Stomach (tissue), 9 donors: Measurements from ENCODE around the gene GNPTAB. TPM values are rescaled to one million over a fixed set of nuclear protein-coding genes. Genes with fewer than 3 reads are reported as not detected.
A peak's percentile ranks its signal among the peaks of the same experiment; 100 is the strongest.

ENCODE experiments used
- DNase-seq, 2 donors: peaks; one replicate each; pipeline versions ENCODE4 v3.0.0 to v3.0.0-alpha.2; 2013 to 2019
- H3K27ac ChIP-seq, 5 donors: fragments of 200-600 bp in 4 of 5; sonication (generic) in 4 of 5; one replicate each; pipeline ENCODE4 v1.5.1; 2013 to 2019; ENCODE audit warnings: mild to moderate bottlenecking in 1 of 5, moderate library complexity in 1 of 5
- H3K27me3 ChIP-seq, 3 donors: fragments of 200-600 bp; sonication (generic); one replicate each; pipeline ENCODE4 v1.5.1; 2017 to 2019; ENCODE audit warnings: mixed run types in 1 of 3
- H3K36me3 ChIP-seq, 4 donors: fragments of 200-600 bp; sonication (generic); 1 replicate in 3 of 4; 2 replicates in 1 of 4; pipeline ENCODE4 v1.5.1; 2016 to 2019
- H3K4me1 ChIP-seq, 4 donors: fragments of 200-600 bp; sonication (generic); one replicate each; pipeline ENCODE4 v1.5.1; 2016 to 2019
- H3K4me3 ChIP-seq, 4 donors: fragments of 200-600 bp; sonication (generic) in 3 of 4; one replicate each; pipeline ENCODE4 v1.5.1; 2016 to 2019; ENCODE audit warnings: mild to moderate bottlenecking in 1 of 4
- H3K9me3 ChIP-seq, 4 donors: fragments of 200-600 bp; sonication (generic); one replicate each; pipeline ENCODE4 v1.5.1; 2016 to 2019
- EP300 ChIP-seq: sonication (generic); formaldehyde crosslinking; IDR thresholded peaks from one replicate; pipeline ENCODE4 v1.6.1; 2017; ENCODE audit warnings: antibody characterized with exemption
- POLR2A ChIP-seq, 4 donors: fragments of 450-650 bp; IDR thresholded peaks; one replicate each; pipeline ENCODE4 v1.6.1; 2016; ENCODE audit warnings: antibody characterized with exemption in 4 of 4, control low read depth in 2 of 4, mild to moderate bottlenecking in 1 of 4, moderate library complexity in 1 of 4
- POLR2AphosphoS5 ChIP-seq, 3 donors: sonication (generic); formaldehyde crosslinking; IDR thresholded peaks; one replicate each; pipeline ENCODE4 v1.6.1; 2016; ENCODE audit warnings: antibody characterized with exemption in 3 of 3
- WGBS, 5 donors: extraction: QIAGEN DNeasy Blood & Tissue Kit in 3 of 5; methylation state at CpG; one replicate each; pipeline versions ENCODE4 v1.1.5 to v1.1.7; 2013 to 2018; 5-methylcytosine and 5-hydroxymethylcytosine counted together
- intact Hi-C: fragments of 100-400 bp; cut with DNase I; formaldehyde crosslinking; loops from one replicate; pipeline ENCODE4 v1.15.1; 2023; ENCODE audit warnings: low total_unique reads
- polyA plus RNA-seq, 3 donors: library from polyadenylated mRNA; stranded (reverse); fragments of 200-250 nt; gene quantifications; one replicate each; pipeline ENCODE4 v1.2.3, GENCODE V29; 2013
- total RNA-seq, 5 donors: library from RNA; depleted of rRNA; stranded (reverse); fragments of >200 nt; gene quantifications; one replicate each; pipeline versions ENCODE4 v1.1.0 to v1.2.3, GENCODE V29; 2014 to 2016
- TF ChIP-seq, protein P1 (sequence below), 7 experiments: fragments of 450-650 bp in 4 of 7; fragments of 200-600 bp in 3 of 7; sonication (generic) in 3 of 7; IDR thresholded peaks; one replicate each; pipeline ENCODE4 v1.5.1; 2016 to 2019; ENCODE audit warnings: antibody characterized with exemption in 7 of 7, control low read depth in 2 of 7, mild to moderate bottlenecking in 1 of 7
- donor health status: healthy with polysubstance abuse.
- donor health status: Bipolar disorder and iron deficiency.
- donor health status: healthy.

GNPTAB gene
- total and polyA plus RNA-seq, 8 donors, result 8.9 to 63.2 (median 16.9) TPM

DNA sequence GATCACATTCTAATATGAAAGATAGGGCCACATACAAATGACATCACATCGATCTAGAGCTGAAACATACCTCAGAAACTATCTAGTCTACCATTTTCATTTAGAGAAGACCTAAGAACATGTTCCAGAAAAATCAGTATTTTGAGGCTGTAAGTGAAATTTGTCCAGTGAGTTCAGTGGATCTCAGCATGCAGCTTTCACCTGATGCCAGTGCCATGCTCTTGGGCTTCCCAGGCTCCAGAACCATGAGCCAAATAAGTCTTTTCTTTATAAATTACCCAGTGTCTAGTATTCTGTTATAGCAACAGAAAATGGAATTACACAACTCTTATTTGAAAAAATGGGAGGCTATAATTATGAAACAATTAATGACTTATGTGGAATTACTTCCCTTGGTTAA is 124.4 kb downstream of the GNPTAB start:
- no peaks in the 10 kb centered on the region for H3K9me3 ChIP-seq
- H3K27me3 ChIP-seq, result no peaks in the 10 kb centered on the region
- no peak overlapping the region for H3K4me3 ChIP-seq
- TF ChIP-seq POLR2A (IDR thresholded peaks at IDR 0.05), result no peak
- no peak for DNase-seq
- H3K36me3 ChIP-seq, result peaks cover 0 to 4% (median 0%) of the 10 kb centered on the region in 4 donors
- H3K27ac ChIP-seq, result peak overlapping the region in 1 of 5 donors; percentile 23
- H3K4me1 ChIP-seq, result peaks cover 20 to 72% (median 46%) of the 10 kb centered on the region in 4 donors
- WGBS, 5 donors, result 94 to 98% (median 97%) methylated on average over 1 of the region's 1 CpG
- intact Hi-C loops, result no loop called here

DNA sequence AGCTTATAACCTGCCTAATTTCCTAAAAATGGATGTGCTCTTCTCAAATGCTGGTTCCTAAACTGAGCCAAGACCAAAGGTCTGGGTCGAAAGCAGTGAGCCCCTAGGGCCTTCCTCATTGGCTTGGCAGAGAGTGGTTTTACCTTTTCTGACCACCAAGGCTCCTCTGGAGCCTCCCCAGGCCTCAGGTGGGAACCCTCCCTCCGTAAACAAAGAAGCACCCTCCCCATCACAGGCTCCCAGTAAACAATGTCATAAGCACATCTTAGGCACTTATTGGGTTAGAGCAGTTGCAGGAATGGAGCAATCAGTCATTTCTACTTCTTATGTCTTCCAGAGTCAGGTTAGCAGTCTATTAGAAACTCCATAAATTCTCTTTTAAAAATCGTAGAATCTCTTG is 127.3 kb downstream of the GNPTAB start:
- Histone ChIP-seq H3K27me3 (no peaks in the 10 kb centered on the region), H3K9me3 (no peaks in the 10 kb centered on the region), H3K4me3 (peak overlapping the region in 1 of 4 donors; percentile 22), H3K4me1 (peaks cover 28 to 77% (median 54%) of the 10 kb centered on the region in 4 donors), H3K27ac (no peak overlapping the region), H3K36me3 (peaks cover 0 to 4% (median 0%) of the 10 kb centered on the region in 4 donors)
- TF ChIP-seq, protein P1, sequence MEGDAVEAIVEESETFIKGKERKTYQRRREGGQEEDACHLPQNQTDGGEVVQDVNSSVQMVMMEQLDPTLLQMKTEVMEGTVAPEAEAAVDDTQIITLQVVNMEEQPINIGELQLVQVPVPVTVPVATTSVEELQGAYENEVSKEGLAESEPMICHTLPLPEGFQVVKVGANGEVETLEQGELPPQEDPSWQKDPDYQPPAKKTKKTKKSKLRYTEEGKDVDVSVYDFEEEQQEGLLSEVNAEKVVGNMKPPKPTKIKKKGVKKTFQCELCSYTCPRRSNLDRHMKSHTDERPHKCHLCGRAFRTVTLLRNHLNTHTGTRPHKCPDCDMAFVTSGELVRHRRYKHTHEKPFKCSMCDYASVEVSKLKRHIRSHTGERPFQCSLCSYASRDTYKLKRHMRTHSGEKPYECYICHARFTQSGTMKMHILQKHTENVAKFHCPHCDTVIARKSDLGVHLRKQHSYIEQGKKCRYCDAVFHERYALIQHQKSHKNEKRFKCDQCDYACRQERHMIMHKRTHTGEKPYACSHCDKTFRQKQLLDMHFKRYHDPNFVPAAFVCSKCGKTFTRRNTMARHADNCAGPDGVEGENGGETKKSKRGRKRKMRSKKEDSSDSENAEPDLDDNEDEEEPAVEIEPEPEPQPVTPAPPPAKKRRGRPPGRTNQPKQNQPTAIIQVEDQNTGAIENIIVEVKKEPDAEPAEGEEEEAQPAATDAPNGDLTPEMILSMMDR (IDR thresholded peaks at IDR 0.05), result no peak
- TF ChIP-seq EP300 (no peak), POLR2AphosphoS5 (IDR thresholded peaks at IDR 0.05) (no peak), POLR2A (IDR thresholded peaks at IDR 0.05) (no peak)
- WGBS, 5 donors, result 72 to 80% (median 74%) methylated on average over 3 of the region's 3 CpGs
- DNase-seq, result no peak
- intact Hi-C loops, result no loop called here

DNA sequence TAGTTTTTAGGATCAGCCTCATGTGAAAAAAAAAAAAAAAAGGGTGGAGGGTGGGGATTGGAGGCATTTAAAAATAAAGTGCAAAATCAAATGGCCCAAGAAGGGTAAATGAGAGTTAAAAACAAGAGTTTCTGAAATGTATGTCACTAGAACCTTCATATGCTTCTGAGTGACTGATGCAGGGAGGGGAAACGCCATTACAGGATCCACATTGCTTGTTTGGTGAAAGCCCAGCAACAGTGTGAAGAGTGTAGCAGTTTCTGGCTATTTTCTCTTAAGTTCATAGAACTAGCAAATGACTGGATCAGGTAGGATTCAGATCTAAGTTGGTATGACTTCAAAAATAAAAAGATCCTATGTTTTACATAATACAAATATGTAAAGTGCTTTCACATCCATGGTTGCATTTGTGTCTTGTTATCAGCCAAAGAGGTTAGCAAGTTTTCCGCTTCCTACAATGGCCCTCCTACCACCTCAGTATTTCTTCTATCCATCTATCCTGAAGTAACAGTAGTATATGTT is 130.4 kb downstream of the GNPTAB start:
- H3K4me1 ChIP-seq, result peaks cover 35 to 72% (median 57%) of the 10 kb centered on the region in 4 donors
- no peak for DNase-seq
- H3K36me3 ChIP-seq, result peaks cover 0 to 4% (median 0%) of the 10 kb centered on the region in 4 donors
- H3K4me3 ChIP-seq, result peak overlapping the region in 3 of 4 donors; percentile 89 to 95 (median 92)
- intact Hi-C loops, result no loop called here
- TF ChIP-seq POLR2AphosphoS5 (IDR thresholded peaks at IDR 0.05), result no peak
- TF ChIP-seq EP300, result no peak
- TF ChIP-seq POLR2A (IDR thresholded peaks at IDR 0.05), result no peak
- TF ChIP-seq, protein P1 (IDR thresholded peaks at IDR 0.05), result no peak
- WGBS, 5 donors, result 47 to 76% (median 68%) methylated on average over 2 of the region's 2 CpGs
- H3K9me3 ChIP-seq, result no peaks in the 10 kb centered on the region
- H3K27ac ChIP-seq, result peak overlapping the region in 3 of 5 donors; percentile 47 to 96 (median 93)
- H3K27me3 ChIP-seq, result no peaks in the 10 kb centered on the region

DNA sequence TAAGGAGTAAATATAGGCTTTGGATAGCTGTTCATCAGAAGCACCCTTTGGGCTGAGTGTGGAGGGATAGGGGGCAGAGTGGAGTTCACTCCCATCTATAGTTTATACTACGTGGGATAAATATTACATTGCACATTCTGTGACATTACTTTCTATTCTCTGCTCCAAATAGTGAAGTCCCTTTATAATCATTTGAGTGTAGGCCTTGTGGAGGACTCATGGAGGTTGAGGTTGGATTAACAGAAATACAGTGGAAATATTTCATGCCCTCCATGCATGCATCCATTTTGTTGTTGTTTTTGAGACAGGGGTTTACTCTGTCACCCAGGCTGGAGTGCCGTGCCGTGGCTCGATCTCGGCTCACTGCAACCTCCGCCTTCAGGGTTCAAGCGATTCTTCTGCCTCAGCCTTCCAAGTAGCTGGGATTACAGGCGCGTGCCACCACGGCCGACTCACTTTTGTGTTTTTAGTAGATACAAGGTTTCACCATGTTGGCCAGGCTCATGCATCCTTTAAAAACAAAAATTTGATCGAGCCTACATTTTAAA is 131.9 kb downstream of the GNPTAB start:
- Histone ChIP-seq H3K4me1 (peaks cover 35 to 73% (median 57%) of the 10 kb centered on the region in 4 donors), H3K27ac (peak overlapping the region; percentile 13 to 96 (median 93)), H3K4me3 (peak overlapping the region; percentile 84 to 95 (median 90)), H3K9me3 (no peaks in the 10 kb centered on the region), H3K27me3 (no peaks in the 10 kb centered on the region), H3K36me3 (peaks cover 0 to 4% (median 0%) of the 10 kb centered on the region in 4 donors)
- peak in 1 of 2 donors; percentile 31 for DNase-seq
- intact Hi-C loops, result no loop called here
- TF ChIP-seq POLR2AphosphoS5 (IDR thresholded peaks at IDR 0.05) (no peak), POLR2A (IDR thresholded peaks at IDR 0.05) (no peak), EP300 (no peak)
- TF ChIP-seq, protein P1 (IDR thresholded peaks at IDR 0.05), result no peak
- WGBS, 5 donors, result 38 to 64% (median 42%) methylated on average over 12 of the region's 12 CpGs
